Neuronal stem cell (in vitro differentiated cells): Measurements from ENCODE around the gene TBC1D22A.
"Not testable (repeated sequence)": the region's sequence is repeated elsewhere in the genome, so short reads cannot be mapped to it uniquely, and the experiment has no call there.

Source experiments
- DNase-seq: peaks from one replicate; pipeline ENCODE4 v3.0.0-alpha.2; 2013; ENCODE audit warnings: low spot score
- H2AFZ ChIP-seq: one replicate; pipeline ENCODE4 v1.6.1; 2013; ENCODE audit warnings: mild to moderate bottlenecking, low read length, inconsistent platforms
- H2AK5ac ChIP-seq: 2 replicates; pipeline ENCODE4 v1.6.1; 2013; ENCODE audit warnings: low read depth, mild to moderate bottlenecking, inconsistent platforms, low read length, moderate library complexity, mixed read lengths
- H2BK120ac ChIP-seq: 2 replicates; pipeline ENCODE4 v1.6.1; 2013; ENCODE audit warnings: low read depth, mild to moderate bottlenecking, inconsistent platforms, low read length, moderate library complexity, mixed read lengths
- H2BK12ac ChIP-seq: one replicate; pipeline ENCODE4 v1.6.1; 2013; ENCODE audit warnings: low read length, inconsistent platforms
- H2BK15ac ChIP-seq: 2 replicates; pipeline ENCODE4 v1.6.1; 2013; ENCODE audit warnings: mild to moderate bottlenecking, low read length, inconsistent platforms, mixed read lengths
- H2BK5ac ChIP-seq: one replicate; pipeline ENCODE4 v1.6.1; 2013; ENCODE audit warnings: inconsistent platforms, mild to moderate bottlenecking, low read length, moderate library complexity
- H3K14ac ChIP-seq: one replicate; pipeline ENCODE4 v1.6.1; 2013; ENCODE audit warnings: low read length, inconsistent platforms
- H3K18ac ChIP-seq: 2 replicates; pipeline ENCODE4 v1.6.1; 2013; ENCODE audit warnings: low read length, inconsistent platforms
- H3K23ac ChIP-seq: 2 replicates; pipeline ENCODE4 v1.6.1; 2013; ENCODE audit warnings: low read depth, mild to moderate bottlenecking, mixed read lengths, low read length, inconsistent platforms; ENCODE audit not compliant: poor library complexity
- H3K27ac ChIP-seq: replicated peaks from 3 replicates; pipeline ENCODE4 v1.5.1; 2013; ENCODE audit warnings: low read length, inconsistent platforms
- H3K27me3 ChIP-seq, 3 experiments: 2 replicates each; pipeline ENCODE4 v1.6.1; 2013; ENCODE audit warnings: low read length in 3 of 3, mild to moderate bottlenecking in 2 of 3, inconsistent platforms in 1 of 3, low read depth in 1 of 3, mixed read lengths in 1 of 3, moderate library complexity in 1 of 3; ENCODE audit not compliant: control insufficient read depth in 3 of 3, insufficient read depth in 3 of 3
- H3K36me3 ChIP-seq, 2 donors: replicated peaks in 1 of 2; 2 replicates each; pipeline ENCODE4 v1.6.1; 2013; ENCODE audit warnings: low read length in 2 of 2; ENCODE audit not compliant: control insufficient read depth in 2 of 2, insufficient read depth in 2 of 2
- H3K4ac ChIP-seq: 2 replicates; pipeline ENCODE4 v1.6.1; 2013; ENCODE audit warnings: inconsistent platforms, mild to moderate bottlenecking, low read length, moderate library complexity
- H3K4me1 ChIP-seq, 2 donors: 1 replicate in 1 of 2; 2 replicates in 1 of 2; pipeline ENCODE4 v1.6.1; 2013; ENCODE audit warnings: low read length in 2 of 2, low read depth in 1 of 2; ENCODE audit not compliant: control insufficient read depth in 2 of 2, insufficient read depth in 1 of 2
- H3K4me2 ChIP-seq: one replicate; pipeline ENCODE4 v1.6.1; 2013; ENCODE audit warnings: mild to moderate bottlenecking, low read length, inconsistent platforms; ENCODE audit not compliant: insufficient read depth, poor library complexity, severe bottlenecking
- H3K4me3 ChIP-seq, 2 donors: 2 replicates each; pipeline ENCODE4 v1.5.1; 2013; ENCODE audit warnings: low read length in 2 of 2, mild to moderate bottlenecking in 2 of 2, inconsistent platforms in 1 of 2, moderate library complexity in 1 of 2
- H3K79me1 ChIP-seq: one replicate; pipeline ENCODE4 v1.6.1; 2013; ENCODE audit warnings: low read depth, mild to moderate bottlenecking, inconsistent platforms, low read length, moderate library complexity
- H3K9ac ChIP-seq: one replicate; pipeline ENCODE4 v1.6.1; 2013; ENCODE audit warnings: mild to moderate bottlenecking, low read depth, low read length, inconsistent platforms; ENCODE audit not compliant: poor library complexity
- H3K9me3 ChIP-seq, 2 donors: replicated peaks in 1 of 2; 2 replicates each; pipeline versions ENCODE3 to v1.6.1; 2013; ENCODE audit warnings: low read length in 2 of 2, mild to moderate bottlenecking in 2 of 2, inconsistent platforms in 1 of 2, low read depth in 1 of 2, mixed read lengths in 1 of 2, moderate library complexity in 1 of 2; ENCODE audit not compliant: control insufficient read depth in 2 of 2, insufficient read depth in 1 of 2
- H4K8ac ChIP-seq: one replicate; pipeline ENCODE4 v1.6.1; 2013; ENCODE audit warnings: low read depth, mild to moderate bottlenecking, inconsistent platforms, low read length, moderate library complexity
- H4K91ac ChIP-seq: one replicate; pipeline ENCODE4 v1.6.1; 2013; ENCODE audit warnings: low read length, low read depth, mild to moderate bottlenecking, inconsistent platforms; ENCODE audit not compliant: poor library complexity
- WGBS, 2 donors: extraction: QIAGEN DNeasy Blood & Tissue Kit; methylation state at CpG; one replicate each; pipeline ENCODE4 v1.1.7; 2013; ENCODE audit warnings: missing lambda C conversion rate in 2 of 2, mixed read lengths in 1 of 2; ENCODE audit not compliant: insufficient read length in 2 of 2, insufficient replicate concordance in 1 of 2; ENCODE audit errors: extremely low coverage in 2 of 2; 5-methylcytosine and 5-hydroxymethylcytosine counted together

The TBC1D22A gene

DNA sequence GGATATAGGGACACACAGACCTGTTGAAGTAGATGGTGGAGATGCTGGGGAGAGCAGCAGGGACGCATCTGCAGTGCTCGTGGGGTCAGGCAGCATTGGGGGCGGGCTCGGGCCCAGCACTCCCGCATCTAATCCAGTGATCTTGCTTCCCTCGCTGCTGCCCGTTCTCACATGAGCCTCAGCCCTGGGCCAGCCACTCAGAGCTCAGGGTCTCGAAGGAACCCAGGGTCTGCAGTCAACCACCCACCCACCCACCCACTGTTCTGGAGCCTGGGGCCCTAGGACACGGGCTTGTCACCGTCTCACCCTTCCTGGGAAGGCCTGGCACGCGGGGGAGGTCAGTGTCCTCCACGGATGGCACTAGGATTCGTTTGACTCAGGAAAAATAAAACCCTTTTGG, 406.0 kb downstream of the TBC1D22A start:
- Histone ChIP-seq H3K27me3 (no peaks in the 10 kb centered on the region), H3K14ac (no peak overlapping the region), H4K8ac (no peak overlapping the region), H3K27ac (no peak overlapping the region), H3K4me3 (no peak overlapping the region), H3K79me1 (peaks cover 4% of the 10 kb centered on the region), H3K9me3 (peaks cover 0 to 14% of the 10 kb centered on the region in 2 donors), H3K23ac (no peak overlapping the region), H3K18ac (no peak overlapping the region), H2BK5ac (no peak overlapping the region), H3K9ac (no peak overlapping the region), H3K36me3 (no peaks in the 10 kb centered on the region), H2AFZ (no peak overlapping the region), H2BK120ac (no peak overlapping the region), H2BK12ac (no peak overlapping the region), H2BK15ac (no peak overlapping the region), H2AK5ac (no peak overlapping the region), H4K91ac (no peak overlapping the region), H3K4ac (no peak overlapping the region), H3K4me2 (no peak overlapping the region), H3K4me1 (peaks cover 13 to 22% of the 10 kb centered on the region in 2 donors)
- no CpG with 5 or more reads among the region's 14 CpGs for WGBS, 2 donors
- no peak for DNase-seq

DNA sequence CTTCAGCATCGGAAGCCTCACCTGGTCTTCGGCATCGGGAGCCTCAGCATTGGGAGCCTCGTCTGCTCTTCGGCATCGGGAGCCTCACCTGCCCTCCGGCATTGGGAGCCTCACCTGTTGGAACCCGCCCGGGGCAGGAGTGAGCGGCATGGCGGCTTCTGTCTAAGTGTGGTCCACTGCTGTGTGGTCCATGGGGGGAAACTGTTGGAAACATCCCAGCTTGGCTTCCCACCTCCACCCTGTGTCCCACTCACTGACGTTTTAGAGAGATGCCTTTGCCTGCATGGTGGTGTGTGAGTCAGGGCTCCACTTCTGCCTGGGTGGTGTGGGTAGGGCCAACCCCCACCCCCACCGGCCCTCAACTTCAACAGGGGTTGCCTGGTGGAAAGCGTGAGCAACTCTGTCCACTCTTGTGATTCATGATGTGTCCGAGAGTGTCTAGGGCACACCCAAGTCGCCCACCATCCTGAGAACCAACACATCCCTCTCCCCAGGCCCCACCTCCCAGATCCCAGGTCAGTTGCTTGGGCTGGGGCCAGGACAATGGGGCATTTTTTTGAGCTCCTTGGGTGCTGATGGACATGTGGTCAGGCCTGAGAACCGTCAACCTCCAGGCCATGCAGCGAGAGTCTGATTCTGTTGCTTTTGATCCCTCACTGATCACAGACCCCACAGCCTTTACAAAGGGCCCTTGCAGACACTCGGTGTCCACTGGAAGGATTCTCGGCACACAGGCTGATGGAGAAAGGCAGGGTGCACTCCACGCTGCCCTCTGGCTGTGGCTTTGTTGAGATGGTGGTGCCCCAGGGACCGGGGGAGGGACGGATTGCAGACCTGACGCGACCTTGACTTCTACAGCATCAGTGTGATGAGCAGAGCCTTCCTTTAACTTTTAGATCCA, 406.7 kb downstream of the TBC1D22A start:
- DNase-seq = no peak
- Histone ChIP-seq H3K9ac (no peak overlapping the region), H3K4ac (no peak overlapping the region), H3K79me1 (peaks cover 4% of the 10 kb centered on the region), H3K23ac (no peak overlapping the region), H2BK120ac (no peak overlapping the region), H3K27me3 (no peaks in the 10 kb centered on the region), H3K9me3 (peaks cover 0 to 14% of the 10 kb centered on the region in 2 donors), H3K14ac (no peak overlapping the region), H2BK5ac (no peak overlapping the region), H3K27ac (no peak overlapping the region), H2BK15ac (no peak overlapping the region), H2BK12ac (no peak overlapping the region), H2AFZ (no peak overlapping the region), H4K8ac (no peak overlapping the region), H3K36me3 (no peaks in the 10 kb centered on the region), H3K4me3 (no peak overlapping the region), H3K18ac (peak overlapping the region; percentile 45), H4K91ac (no peak overlapping the region), H3K4me1 (peaks cover 13 to 17% of the 10 kb centered on the region in 2 donors), H2AK5ac (peak overlapping the region; percentile 58), H3K4me2 (no peak overlapping the region)
- no CpG with 5 or more reads among the region's 25 CpGs for WGBS, 2 donors

GRCh38 chr22:47169801-47170140, 407.3 kb downstream of the TBC1D22A start:
- H3K79me1 ChIP-seq = peaks cover 4% of the 10 kb centered on the region

GRCh38 chr22:47170511-47171440, 408.3 kb downstream of the TBC1D22A start:
- not testable (repeated sequence) for H3K36me3 ChIP-seq, H2AK5ac ChIP-seq, H3K79me1 ChIP-seq, H3K4me2 ChIP-seq, H4K91ac ChIP-seq, H3K27ac ChIP-seq, H3K4me3 ChIP-seq, DNase-seq, H3K18ac ChIP-seq, H2BK15ac ChIP-seq, H3K4me1 ChIP-seq, H2BK12ac ChIP-seq, H2BK120ac ChIP-seq, H4K8ac ChIP-seq, H3K9ac ChIP-seq, H3K27me3 ChIP-seq, H3K4ac ChIP-seq, H2AFZ ChIP-seq, H2BK5ac ChIP-seq, H3K14ac ChIP-seq
- H3K23ac ChIP-seq = peak overlapping the region; percentile 49
- no CpG with 5 or more reads among the region's 21 CpGs for WGBS, 2 donors
- H3K9me3 ChIP-seq = peaks cover 2 to 14% of the 10 kb centered on the region in 2 donors

More at GRCh38 chr22:47169801-47170140, 407.3 kb downstream of the TBC1D22A start:
- H2AFZ ChIP-seq = no peak overlapping the region
- H3K18ac ChIP-seq = no peak overlapping the region
- H3K27ac ChIP-seq = no peak overlapping the region
- peaks cover under 1 to 14% of the 10 kb centered on the region in 2 donors for H3K9me3 ChIP-seq
- no peak overlapping the region for H2BK15ac ChIP-seq
- no peak for DNase-seq
- no CpG with 5 or more reads among the region's 9 CpGs for WGBS, 2 donors
- H3K4me2 ChIP-seq = no peak overlapping the region
- H2BK5ac ChIP-seq = no peak overlapping the region
- no peak overlapping the region for H2BK12ac ChIP-seq
- H4K8ac ChIP-seq = no peak overlapping the region
- no peak overlapping the region for H3K4ac ChIP-seq
- no peak overlapping the region for H3K23ac ChIP-seq
- no peaks in the 10 kb centered on the region for H3K36me3 ChIP-seq
- H3K9ac ChIP-seq = no peak overlapping the region
- H3K4me1 ChIP-seq = peaks cover 7 to 12% of the 10 kb centered on the region in 2 donors
- no peak overlapping the region for H3K14ac ChIP-seq
- no peak overlapping the region for H2AK5ac ChIP-seq
- H3K4me3 ChIP-seq = no peak overlapping the region
- no peak overlapping the region for H2BK120ac ChIP-seq
- H3K27me3 ChIP-seq = no peaks in the 10 kb centered on the region
- H4K91ac ChIP-seq = no peak overlapping the region
